Glutamatergic neuron (in vitro differentiated cells): ENCODE measurements around the gene EXOC4. TPM values are rescaled to one million over a fixed set of nuclear protein-coding genes. Genes with fewer than 3 reads are reported as not detected.

Experiments
- DNase-seq: peaks from one replicate; pipeline ENCODE4 v3.0.0; 2022
- H3K27ac Mint-ChIP-seq: one replicate; pipeline ENCODE4 v1.8.0; 2020; ENCODE audit warnings: mild to moderate bottlenecking, mixed read lengths, inconsistent platforms; ENCODE audit not compliant: unreplicated experiment
- H3K27me3 Mint-ChIP-seq: one replicate; pipeline ENCODE4 v1.8.0; 2020; ENCODE audit warnings: mild to moderate bottlenecking, moderate library complexity, mixed read lengths, inconsistent platforms; ENCODE audit not compliant: unreplicated experiment
- H3K36me3 Mint-ChIP-seq: one replicate; pipeline ENCODE4 v1.8.0; 2020; ENCODE audit warnings: mild to moderate bottlenecking, mixed read lengths, inconsistent platforms; ENCODE audit not compliant: unreplicated experiment
- H3K4me1 Mint-ChIP-seq: one replicate; pipeline ENCODE4 v1.8.0; 2020; ENCODE audit warnings: mild to moderate bottlenecking, low read depth, mixed read lengths, inconsistent platforms; ENCODE audit not compliant: unreplicated experiment
- H3K4me3 Mint-ChIP-seq: one replicate; pipeline ENCODE4 v1.8.0; 2020; ENCODE audit warnings: mild to moderate bottlenecking, mixed read lengths, inconsistent platforms; ENCODE audit not compliant: unreplicated experiment
- H3K9me3 Mint-ChIP-seq: one replicate; pipeline ENCODE4 v1.8.0; 2020; ENCODE audit warnings: mild to moderate bottlenecking, moderate library complexity, mixed read lengths, inconsistent platforms; ENCODE audit not compliant: unreplicated experiment
- CTCF ChIP-seq: fragments of 200-600 bp; sonication (generic); IDR thresholded peaks from one replicate; pipeline ENCODE4 v1.5.0; 2021; ENCODE audit not compliant: partially characterized antibody, unreplicated experiment
- total RNA-seq: library from RNA; stranded (reverse); fragmentation: NEBNext Ultra II Directional; extraction: Animal tissue kit (Norgen Biotek cat#: 25700); gene quantifications from one replicate; pipeline ENCODE4 v1.2.1, GENCODE V29; 2021; ENCODE audit not compliant: unreplicated experiment

EXOC4 gene
- total RNA-seq, 1 donor from 2014 or later = 73.8 TPM

- Mint-ChIP-seq H3K4me3 (no peak overlapping the region), H3K9me3 (peaks cover 3% of the 10 kb centered on the region), H3K4me1 (no peaks in the 10 kb centered on the region), H3K36me3 (peaks cover 4% of the 10 kb centered on the region), H3K27me3 (no peaks in the 10 kb centered on the region), H3K27ac (no peak overlapping the region)
- no peak for DNase-seq
- TF ChIP-seq CTCF = no peak
Observed at GRCh38 chr7:133361806-133362205, 108.9 kb downstream of the EXOC4 start.

- Mint-ChIP-seq H3K27ac (no peak overlapping the region), H3K27me3 (no peaks in the 10 kb centered on the region)
Observed at GRCh38 chr7:133364959-133365690, 112.2 kb downstream of the EXOC4 start.

GRCh38 chr7:133365917-133366316, 113.0 kb downstream of the EXOC4 start:
- no peak for TF ChIP-seq CTCF
- Mint-ChIP-seq H3K36me3 (peaks cover 4% of the 10 kb centered on the region), H3K9me3 (peaks cover 3% of the 10 kb centered on the region), H3K4me1 (no peaks in the 10 kb centered on the region), H3K4me3 (no peak overlapping the region), H3K27ac (no peak overlapping the region), H3K27me3 (no peaks in the 10 kb centered on the region)
- DNase-seq = no peak

More at GRCh38 chr7:133364959-133365690, 112.2 kb downstream of the EXOC4 start:
- DNase-seq = no peak
- Mint-ChIP-seq H3K4me1 (no peaks in the 10 kb centered on the region), H3K4me3 (no peak overlapping the region), H3K36me3 (peaks cover 4% of the 10 kb centered on the region), H3K9me3 (peaks cover 3% of the 10 kb centered on the region)
- TF ChIP-seq CTCF = no peak

GRCh38 chr7:133367561-133367960, 114.7 kb downstream of the EXOC4 start:
- no peak for TF ChIP-seq CTCF
- Mint-ChIP-seq H3K4me1 (peaks cover 3% of the 10 kb centered on the region), H3K27ac (no peak overlapping the region), H3K4me3 (no peak overlapping the region), H3K36me3 (no peaks in the 10 kb centered on the region), H3K9me3 (no peaks in the 10 kb centered on the region), H3K27me3 (no peaks in the 10 kb centered on the region)
- DNase-seq = no peak

- Mint-ChIP-seq H3K27ac (no peak overlapping the region), H3K27me3 (no peaks in the 10 kb centered on the region), H3K4me3 (no peak overlapping the region), H3K9me3 (no peaks in the 10 kb centered on the region), H3K36me3 (no peaks in the 10 kb centered on the region), H3K4me1 (peaks cover 3% of the 10 kb centered on the region)
- DNase-seq = no peak
- TF ChIP-seq CTCF = no peak
Observed at GRCh38 chr7:133369130-133369529, 116.3 kb downstream of the EXOC4 start.
